DMS114 treated with DMSO at 0.1 percent for 48 hours (cell line): ENCODE measurements around the gene RAD50.

Experiments
- DNase-seq: peaks from one replicate; lab custom pipeline; 2025; ENCODE audit not compliant: unreplicated experiment; lab: John Stamatoyannopoulos, UW

The RAD50 gene

DNA sequence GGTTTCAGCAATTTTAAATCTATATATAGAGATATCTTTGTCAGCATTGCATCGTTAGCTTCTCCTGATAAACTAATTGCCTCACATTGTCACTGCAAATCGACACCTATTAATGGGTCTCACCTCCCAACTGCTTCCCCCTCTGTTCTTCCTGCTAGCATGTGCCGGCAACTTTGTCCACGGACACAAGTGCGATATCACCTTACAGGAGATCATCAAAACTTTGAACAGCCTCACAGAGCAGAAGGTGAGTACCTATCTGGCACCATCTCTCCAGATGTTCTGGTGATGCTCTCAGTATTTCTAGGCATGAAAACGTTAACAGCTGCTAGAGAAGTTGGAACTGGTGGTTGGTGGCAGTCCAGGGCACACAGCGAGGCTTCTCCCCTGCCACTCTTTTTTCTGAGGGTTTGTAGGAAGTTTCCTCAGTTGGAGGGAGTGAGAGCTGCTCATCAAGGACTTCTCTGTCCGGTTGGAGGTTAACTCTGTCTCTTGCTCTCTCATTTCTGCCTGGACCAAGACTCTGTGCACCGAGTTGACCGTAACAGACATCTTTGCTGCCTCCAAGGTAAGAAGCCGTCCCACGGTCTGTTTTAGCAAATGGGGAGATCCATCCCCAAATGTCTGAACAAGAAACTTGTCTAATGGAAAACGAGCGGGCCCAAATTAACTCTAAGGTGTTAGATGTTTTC is 117.3 kb downstream of the RAD50 start, which contains the start of gene IL4:
Gene IL4, plus strand, starts transcription at position 51 of the 692 bp plus-strand sequence. Its CDS starts 62 bp downstream, at position 113.
- no peak for DNase-seq

DNA sequence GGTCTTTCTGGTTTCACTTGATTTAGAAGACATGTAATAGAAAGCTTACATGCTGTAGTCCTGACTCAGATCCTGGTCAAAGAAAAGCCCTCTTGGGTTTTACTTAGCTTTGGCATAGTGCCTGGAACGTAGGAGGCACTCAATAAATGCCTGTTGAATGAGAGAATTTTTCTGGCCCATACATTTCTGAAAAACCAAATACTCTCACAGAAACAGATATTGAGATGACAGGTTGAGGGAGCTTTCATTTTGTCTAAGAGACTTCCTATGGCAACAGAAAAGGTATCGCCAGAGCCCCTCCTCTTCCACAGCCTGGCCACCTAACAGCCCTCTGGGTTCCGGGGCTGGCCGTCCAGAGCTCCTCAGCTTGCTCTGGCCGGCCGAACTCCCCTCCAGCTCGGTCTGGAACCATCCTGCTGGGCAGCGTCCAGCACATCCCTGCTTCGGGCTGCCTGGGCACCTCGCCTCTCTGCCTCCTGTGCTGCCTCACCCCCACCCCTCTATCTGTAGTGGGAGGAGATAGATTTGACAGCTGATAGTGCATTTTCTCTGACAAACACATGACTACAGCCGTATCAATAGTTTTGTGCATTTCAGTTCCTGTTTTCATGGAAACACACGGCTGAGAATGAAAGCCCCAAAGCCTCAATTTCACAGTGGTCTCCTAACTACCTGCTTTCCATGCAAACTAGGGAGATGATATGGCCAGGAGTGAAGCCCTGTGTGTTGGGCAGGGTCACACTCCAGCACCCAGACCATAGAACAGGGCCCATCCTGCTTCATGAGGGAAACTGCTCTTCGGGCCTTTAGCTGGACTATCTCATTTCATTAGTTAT is 118.1 kb downstream of the RAD50 start:
- no peak for DNase-seq

DNA sequence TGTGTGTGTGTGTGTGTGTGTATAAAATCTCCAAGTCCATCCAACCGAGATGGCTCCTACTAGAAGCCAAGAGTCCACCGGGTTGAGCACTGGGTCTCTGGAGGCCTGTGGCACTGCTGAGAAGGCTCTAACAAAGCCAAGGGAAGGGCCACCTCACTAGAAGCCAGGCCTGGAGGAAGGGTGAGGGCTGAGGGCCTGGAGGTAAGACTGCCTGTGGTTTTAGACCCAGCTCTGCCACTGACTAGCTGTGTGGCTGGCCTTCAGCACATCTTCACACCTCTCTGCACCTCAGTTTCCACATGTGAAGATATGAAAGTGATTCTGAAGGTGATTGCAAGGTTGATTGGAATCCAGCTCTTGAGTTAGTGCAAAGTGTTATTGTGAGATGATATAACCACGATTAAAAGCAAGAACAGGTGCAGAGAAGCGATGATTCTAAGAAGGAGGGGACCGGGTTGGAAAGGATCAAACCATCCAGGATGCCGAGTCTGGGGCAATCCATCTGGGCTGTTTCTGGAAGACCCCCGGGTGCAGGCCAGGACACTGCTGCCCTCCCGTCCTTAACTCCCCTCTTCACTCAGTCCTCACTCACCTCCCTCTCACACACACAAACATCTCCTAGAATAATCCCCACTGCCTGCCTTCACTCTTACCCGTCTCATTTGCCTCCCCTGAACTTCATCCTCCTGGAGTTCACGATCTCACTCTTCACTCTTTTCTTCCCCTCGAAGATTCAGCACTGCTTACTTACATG is 119.3 kb downstream of the RAD50 start:
- DNase-seq: no peak

DNA sequence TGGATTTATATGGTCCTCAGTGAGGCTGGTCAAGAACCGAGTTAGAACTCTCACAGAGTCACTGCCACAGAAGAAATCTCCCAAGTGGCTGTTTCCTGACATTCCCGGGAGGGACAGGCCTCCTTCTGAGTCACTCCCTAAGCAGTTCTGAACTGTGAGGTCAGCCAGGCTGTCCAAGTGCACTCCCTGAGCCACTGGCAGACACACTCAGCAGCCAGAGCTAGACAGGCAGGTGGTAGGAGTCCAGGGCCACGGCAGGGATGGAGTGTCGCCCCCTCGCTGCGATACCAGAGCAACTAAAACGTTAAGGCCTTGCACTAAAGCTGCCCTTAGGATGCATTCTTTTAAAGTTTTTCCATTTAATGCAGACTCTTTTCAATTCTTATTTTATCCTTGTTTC is 120.4 kb downstream of the RAD50 start:
- no peak for DNase-seq

DNA sequence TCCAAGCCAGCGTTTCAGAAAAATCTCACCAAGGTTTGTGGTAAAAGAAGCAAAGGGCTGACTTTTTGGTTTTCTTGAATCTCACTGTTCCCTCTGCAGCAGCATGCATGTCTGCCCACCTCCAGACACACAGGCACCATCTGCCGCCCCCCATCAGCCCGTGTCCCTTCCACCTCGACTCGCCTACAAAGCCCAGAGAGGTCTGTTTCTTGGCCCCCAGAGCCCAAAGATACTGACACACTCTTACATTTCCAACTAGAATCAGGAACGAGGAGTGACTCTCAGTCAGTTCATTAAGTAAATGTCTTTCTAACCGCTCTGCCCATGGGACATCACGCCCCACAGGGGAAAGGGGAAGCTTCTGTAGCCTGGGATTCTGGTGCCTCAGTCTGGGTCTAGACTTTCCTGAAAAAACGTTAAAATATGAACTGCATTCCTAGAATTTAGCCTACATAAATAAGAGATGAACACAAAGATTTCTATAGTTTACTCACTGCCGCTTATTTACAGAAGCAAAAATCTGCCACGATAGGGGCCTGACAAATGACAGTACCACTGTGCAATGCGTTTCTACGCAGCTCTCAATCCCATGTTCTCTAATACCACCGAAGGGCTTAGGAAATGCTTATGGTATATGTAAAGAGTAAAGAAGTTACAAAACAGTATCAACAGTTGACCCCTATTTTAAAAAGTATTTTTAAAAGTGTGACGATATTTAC is 121.1 kb downstream of the RAD50 start:
- no peak for DNase-seq

DNA sequence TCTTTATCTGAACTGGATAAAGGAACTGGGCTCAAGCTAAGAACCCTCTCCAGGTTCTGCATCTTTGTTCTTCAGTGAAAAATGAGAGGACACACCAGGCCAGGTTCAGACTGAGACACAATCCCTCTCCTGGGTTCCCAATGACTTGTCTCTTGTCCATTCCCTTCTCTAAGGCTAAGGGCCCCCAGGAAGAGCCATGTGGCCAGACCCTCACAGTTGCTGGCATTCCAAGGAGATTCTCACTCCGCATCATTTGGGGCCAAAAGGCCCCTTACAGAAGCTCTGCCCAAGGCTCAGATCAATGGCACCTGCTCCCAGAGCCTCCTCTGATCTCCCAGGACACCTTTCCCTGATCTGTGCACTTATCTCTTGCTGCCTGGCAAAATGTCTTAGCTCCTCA is 122.0 kb downstream of the RAD50 start:
- DNase-seq: no peak

DNA sequence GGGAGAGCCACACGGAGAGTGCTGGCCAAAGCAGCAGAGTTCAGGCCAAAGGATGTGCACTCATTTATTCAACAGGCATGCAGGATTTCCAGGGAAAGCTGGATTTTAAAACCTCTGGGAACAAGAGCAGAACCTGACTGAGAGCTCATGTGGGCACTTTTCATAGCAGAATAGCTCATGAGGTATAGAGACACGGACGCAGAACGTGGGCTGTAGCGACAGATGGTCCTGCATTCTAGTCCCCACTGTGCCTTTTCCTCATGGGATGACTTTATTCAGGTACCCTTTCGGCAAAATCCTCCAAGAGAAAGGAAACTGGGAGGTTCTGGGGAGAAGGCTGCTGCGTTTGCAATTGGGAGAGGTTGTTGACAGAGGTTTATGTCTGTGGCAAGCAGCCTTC is 122.4 kb downstream of the RAD50 start:
- DNase-seq: no peak

DNA sequence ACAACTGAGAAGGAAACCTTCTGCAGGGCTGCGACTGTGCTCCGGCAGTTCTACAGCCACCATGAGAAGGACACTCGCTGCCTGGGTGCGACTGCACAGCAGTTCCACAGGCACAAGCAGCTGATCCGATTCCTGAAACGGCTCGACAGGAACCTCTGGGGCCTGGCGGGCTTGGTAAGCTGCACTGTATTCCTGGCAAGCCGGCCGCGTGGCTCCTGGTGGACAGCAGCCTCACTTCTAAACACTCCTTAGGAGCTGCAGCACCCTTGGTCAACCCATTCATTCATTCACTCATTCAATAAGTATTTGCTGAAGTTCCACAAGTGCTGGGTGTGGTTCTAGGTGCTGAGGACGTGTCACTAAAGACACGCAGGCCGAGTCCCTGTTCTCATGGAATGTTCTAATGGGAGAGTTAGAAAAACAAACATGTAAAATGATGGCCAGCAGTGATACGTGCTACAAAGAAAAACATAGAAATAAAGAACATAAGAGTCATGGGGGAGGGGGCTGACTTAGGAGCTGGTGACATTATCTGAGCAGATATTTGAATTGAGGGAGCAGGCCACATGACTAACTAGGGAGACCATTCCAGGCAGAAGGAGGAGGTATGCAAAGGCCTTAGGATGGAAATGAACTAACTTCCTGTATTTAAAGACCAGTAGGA is 123.1 kb downstream of the RAD50 start:
- DNase-seq: no peak

DNA sequence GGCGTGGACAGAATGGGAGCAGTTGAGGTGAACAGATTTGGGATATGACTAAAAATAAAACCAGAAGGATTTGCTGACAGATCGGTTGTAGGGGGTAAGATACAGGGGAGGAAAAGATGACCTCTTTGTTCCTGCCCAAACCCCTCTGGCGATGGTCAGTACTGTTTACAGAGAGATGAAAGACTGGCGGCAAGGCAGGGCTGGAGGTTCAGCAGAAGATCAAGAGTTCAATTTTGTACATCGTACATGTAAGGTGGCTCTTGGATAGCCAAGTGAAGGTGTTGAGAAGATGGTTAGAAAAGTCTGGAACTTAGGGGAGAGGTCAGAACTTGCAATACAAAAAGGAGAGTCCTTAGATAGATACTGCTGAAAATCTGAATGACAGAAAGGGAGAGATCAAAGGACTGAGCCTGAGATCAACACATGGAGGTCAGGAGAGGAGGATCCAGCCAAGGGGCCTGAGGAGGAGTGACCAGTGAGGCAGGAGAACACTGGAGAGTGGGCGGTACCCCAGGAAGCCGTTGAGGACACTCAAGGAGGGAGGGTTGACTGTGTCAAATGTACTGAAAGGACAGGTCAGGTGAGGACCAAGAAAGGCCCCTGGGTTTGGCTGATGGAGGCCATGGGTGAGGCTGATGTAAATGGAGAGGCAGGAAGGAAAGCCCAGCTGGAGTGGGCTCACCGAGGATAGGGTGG is 124.2 kb downstream of the RAD50 start:
- DNase-seq: no peak

DNA sequence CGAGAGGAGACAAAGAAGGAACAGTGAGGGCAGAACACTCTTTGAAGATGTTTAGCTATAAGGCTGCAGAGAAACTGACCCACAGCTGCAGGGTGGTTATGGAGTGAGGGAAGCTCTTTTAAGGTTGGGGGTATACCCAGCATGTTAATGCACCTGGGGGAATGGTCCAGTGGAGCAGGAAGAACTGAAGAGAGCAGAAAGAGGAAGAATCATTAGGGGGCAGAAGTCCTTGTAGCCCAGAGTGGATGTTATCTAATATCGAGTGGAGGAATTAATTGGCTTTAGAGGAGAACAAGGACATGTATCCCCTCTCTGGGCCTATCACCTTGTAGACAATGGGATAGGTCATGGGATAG is 124.7 kb downstream of the RAD50 start:
- no peak for DNase-seq

DNA sequence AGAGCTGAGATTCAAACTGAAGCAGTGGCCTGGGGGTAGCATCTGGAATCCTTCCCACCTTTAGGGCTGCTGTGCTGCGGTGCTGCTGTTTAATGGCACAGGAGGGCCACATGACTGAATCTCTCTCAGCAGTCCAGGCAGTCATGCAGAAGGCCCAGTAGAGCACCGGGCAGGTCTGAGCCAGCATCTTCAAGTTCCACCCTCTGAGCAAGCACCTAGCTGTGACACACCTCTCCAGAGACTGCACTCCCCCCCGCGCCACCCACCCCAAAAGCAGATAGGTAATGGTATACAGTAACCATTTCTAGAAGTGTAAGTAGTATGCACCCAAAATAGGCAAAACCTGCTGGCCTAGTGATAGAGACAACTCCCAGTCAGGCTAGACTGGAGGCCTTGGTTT is 125.2 kb downstream of the RAD50 start:
- DNase-seq: no peak

DNA sequence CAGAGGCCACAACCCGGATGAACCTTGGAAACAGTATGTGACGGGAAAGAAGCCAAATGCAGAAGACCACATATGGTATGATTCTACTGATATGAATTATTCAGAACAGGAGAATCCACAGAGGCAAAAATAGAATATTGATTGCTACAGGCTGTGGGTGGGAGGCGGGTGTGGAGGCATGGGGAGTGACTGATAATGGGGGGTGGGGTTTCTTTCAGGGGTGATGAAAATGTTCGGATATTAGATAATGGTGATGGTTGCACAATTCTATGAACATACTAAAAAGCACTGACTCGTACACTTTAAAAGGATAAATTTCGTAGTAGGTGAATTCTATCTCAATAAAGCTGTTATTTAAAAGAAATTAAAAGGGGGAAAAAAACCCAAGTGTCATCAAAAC is 127.7 kb downstream of the RAD50 start:
- DNase-seq: no peak

DNA sequence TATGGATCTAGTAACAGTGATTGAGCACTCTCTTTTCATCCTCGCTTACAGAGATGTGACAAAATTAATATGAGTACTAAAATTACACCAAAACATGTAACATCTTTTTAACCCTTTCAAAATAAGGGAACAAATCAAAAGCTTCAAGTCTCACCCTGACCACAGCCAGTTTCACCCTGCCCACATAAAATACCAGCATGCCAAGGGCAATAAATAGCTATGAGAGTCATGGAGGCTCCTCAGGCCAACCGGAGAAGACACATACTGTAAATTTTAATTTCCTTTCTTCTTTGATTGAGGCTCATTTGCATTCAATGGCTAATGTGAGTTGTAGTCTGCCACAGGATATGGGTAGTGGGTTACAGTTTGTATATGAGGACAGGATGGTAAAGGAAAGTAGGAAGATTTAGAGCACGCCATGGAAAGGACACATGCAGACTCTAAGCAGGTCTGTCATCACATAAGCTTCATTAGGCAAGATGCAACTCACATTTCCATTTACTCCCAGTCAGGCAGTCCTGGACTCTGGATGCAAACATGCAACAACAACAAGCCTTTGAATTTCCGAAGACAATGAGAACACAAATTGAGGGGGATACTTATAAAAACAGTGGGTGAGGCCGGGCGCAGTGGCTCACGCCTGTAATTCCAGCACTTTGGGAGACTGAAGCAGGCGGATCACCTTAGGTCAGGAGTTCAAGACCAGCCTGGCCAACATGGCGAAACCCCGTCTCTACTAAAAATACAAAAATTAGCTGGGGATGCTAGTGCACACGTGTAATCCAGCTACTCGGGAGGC is 128.3 kb downstream of the RAD50 start:
- DNase-seq: no peak

DNA sequence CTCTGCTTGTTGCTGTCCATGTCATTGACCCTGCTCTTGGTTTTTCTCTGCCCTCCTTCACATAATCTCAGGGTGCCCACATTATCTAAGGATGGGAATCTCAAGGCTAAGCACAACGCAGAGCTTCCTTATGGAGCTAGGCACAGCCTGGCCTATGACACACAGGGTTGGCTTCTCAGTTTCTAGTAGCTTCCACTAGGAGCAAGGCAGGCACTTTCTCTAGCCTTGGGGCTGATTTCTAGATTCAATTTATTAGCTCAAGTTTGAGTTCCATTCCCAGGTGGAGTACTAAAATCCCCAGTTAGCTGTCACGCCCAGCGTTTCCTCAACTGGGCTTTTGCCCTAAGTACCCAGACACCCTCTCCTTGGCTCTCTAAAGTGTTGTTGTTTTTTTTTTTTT is 129.4 kb downstream of the RAD50 start:
- no peak for DNase-seq

DNA sequence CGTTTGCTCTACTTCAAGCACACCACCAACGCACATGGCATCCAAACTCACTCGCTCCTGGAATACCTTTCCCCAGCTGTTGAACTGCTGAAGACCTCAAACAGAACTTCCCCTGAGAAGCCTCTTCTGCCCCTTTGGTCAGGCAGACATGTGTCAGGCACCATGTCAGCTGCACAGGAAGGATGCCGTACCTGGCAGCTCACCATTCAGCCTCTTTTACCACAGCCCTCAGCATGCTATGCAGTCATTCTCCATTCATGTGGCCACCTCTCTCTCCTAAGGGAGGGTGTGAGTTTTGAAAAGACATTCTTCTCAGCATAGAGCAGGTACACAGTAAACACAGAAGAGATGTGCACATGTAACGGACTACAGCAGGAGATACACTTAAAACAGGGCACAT is 131.2 kb downstream of the RAD50 start:
- DNase-seq: no peak

DNA sequence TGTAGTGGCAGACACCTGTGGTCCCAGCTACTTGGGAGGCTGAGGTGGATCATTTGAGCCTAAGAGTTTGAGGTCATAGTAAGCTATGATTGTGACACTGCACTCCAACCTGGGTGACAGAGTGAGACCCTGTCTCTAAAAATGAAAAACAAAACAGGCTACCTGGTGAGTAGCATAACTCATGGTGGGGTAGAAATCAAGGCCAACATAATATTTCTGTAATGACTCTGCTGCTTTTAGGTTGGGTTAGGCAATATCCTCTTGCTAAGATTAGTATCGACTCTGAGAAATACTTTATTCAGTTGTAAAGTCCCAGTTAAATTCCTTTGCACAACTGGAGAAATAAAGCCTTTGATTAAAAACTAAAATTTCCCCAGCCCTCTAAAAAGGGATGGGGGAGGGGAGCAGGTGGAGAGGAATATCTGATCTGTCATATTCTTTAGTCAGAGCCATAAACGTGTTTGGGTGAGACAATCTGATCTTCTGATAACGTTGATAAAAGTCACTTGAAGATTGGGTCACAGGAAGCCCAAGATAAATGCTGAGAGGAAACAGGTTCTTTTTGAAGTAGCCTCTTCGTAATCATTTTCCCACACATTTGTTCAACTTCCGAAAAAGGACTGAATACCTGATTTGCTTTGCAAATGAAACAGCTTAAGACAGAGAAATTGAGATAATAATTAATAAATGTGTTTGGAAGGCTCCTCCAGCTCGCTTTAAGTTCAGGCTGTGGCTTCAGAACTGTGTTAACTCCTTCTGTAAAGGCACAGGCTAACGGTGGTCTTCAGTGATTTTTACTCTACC is 132.0 kb downstream of the RAD50 start:
- no peak for DNase-seq

DNA sequence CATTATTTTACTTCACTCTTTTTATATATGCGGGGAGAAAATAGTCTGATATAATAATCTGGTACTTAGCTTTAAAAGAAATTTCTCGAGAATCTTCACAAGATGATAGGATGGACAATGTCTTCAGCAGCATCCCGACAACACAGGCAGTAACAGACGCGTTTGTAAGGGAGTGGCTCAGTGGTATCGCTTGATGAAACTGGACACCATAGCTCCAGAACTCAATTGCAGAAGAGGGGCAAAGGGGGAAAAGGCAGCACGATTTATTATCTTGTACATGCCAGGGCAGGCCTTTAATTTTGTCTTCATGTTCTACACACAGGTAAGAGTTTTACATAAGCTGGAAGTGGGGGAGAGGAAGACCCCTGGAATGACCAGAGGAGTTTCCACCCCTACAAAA is 132.7 kb downstream of the RAD50 start:
- DNase-seq: no peak

DNA sequence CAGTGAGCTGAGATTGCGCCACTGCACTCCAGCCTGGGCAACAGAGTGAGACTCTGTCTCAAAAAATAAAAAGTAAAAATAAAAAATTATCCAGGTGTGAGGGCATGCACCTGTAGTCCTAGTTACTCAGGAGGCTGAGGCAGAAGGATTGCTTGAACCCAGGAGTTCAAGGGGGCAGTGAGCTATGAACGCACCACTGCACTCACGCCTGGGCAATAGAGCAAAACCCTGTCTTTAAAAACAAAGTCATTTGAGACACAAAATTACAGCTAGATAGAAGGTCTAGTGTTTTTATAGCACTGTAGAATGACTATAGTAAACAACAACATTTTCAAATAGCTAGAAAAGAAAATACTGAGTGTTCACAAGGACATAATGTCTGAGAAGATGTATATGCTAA is 133.4 kb downstream of the RAD50 start:
- DNase-seq: no peak
